Left ventricle myocardium inferior (tissue), 1 donor: ENCODE measurements around the gene RAP1GAP. TPM values are rescaled to one million over a fixed set of nuclear protein-coding genes. Genes with fewer than 3 reads are reported as not detected.

Experiments
- DNase-seq: peaks from one replicate; pipeline ENCODE4 v3.0.0-alpha.2; 2020
- H3K27ac ChIP-seq: fragments of 200-600 bp; replicated peaks from 2 replicates; pipeline ENCODE4 v1.8.0; 2021
- H3K27me3 ChIP-seq: fragments of 200-600 bp; 2 replicates; pipeline ENCODE4 v1.8.0; 2021; ENCODE audit warnings: low read depth
- H3K36me3 ChIP-seq: fragments of 200-600 bp; 2 replicates; pipeline ENCODE4 v1.8.0; 2021
- H3K4me1 ChIP-seq: fragments of 200-600 bp; 2 replicates; pipeline ENCODE4 v1.8.0; 2021
- H3K4me3 ChIP-seq: fragments of 200-600 bp; 2 replicates; pipeline ENCODE4 v1.8.0; 2021; ENCODE audit warnings: mild to moderate bottlenecking, moderate library complexity
- H3K9me3 ChIP-seq: fragments of 200-600 bp; replicated peaks from 2 replicates; pipeline ENCODE4 v1.8.0; 2021
- CTCF ChIP-seq: fragments of 200-600 bp; IDR thresholded peaks from 2 replicates; pipeline ENCODE4 v1.8.0; 2021; ENCODE audit warnings: antibody characterized with exemption, mild to moderate bottlenecking, borderline replicate concordance
- intact Hi-C: fragments of 100-400 bp; cut with micrococcal nuclease; formaldehyde crosslinking; loops from one replicate; pipeline ENCODE4 v1.11.0; 2022
- total RNA-seq: library from RNA; stranded (reverse); fragmentation: NEBNext Ultra II Directional; extraction: Animal tissue kit (Norgen Biotek cat#: 25700); gene quantifications from one replicate; pipeline ENCODE4 v1.2.1, GENCODE V29; 2021
- donor health status: DM: no; HTN: yes; CAD: no; lungs with severe emphysema.

RAP1GAP gene
- total RNA-seq, 1 donor from 2014 or later: 6.2 TPM

- Histone ChIP-seq H3K4me1 (peaks cover 49% of the 10 kb centered on the region), H3K36me3 (no peaks in the 10 kb centered on the region), H3K27me3 (peaks cover 76% of the 10 kb centered on the region), H3K27ac (no peak overlapping the region), H3K9me3 (no peaks in the 10 kb centered on the region), H3K4me3 (no peak overlapping the region)
- TF ChIP-seq CTCF: no peak
- intact Hi-C loops: no loop called here
- peak; percentile 19 for DNase-seq
Measured at GRCh38 chr1:21663248-21663950, 5.8 kb downstream of the RAP1GAP start.

- no peaks in the 10 kb centered on the region for H3K36me3 ChIP-seq
- H3K27me3 ChIP-seq: peaks cover 69% of the 10 kb centered on the region
- H3K4me3 ChIP-seq: no peak overlapping the region
- TF ChIP-seq CTCF: no peak
- no peaks in the 10 kb centered on the region for H3K9me3 ChIP-seq
- intact Hi-C loops: no loop called here
- no peak overlapping the region for H3K27ac ChIP-seq
- DNase-seq: no peak
- H3K4me1 ChIP-seq: peaks cover 41% of the 10 kb centered on the region
Measured at GRCh38 chr1:21662426-21663247, 6.5 kb downstream of the RAP1GAP start.

- Histone ChIP-seq H3K9me3 (no peaks in the 10 kb centered on the region), H3K27me3 (peaks cover 61% of the 10 kb centered on the region), H3K4me1 (peaks cover 34% of the 10 kb centered on the region), H3K27ac (no peak overlapping the region), H3K36me3 (no peaks in the 10 kb centered on the region), H3K4me3 (no peak overlapping the region)
- intact Hi-C loops: no loop called here
- no peak for TF ChIP-seq CTCF
- no peak for DNase-seq
Measured at GRCh38 chr1:21661886-21662285, 7.3 kb downstream of the RAP1GAP start.

- H3K4me3 ChIP-seq: no peak overlapping the region
- TF ChIP-seq CTCF: no peak
- no peaks in the 10 kb centered on the region for H3K9me3 ChIP-seq
- intact Hi-C loops: no loop called here
- H3K27ac ChIP-seq: no peak overlapping the region
- peaks cover 17% of the 10 kb centered on the region for H3K4me1 ChIP-seq
- peaks cover 42% of the 10 kb centered on the region for H3K27me3 ChIP-seq
- no peaks in the 10 kb centered on the region for H3K36me3 ChIP-seq
- DNase-seq: no peak
Measured at GRCh38 chr1:21659924-21660326, 9.2 kb downstream of the RAP1GAP start.

- intact Hi-C loops: no loop called here
- peaks cover 35% of the 10 kb centered on the region for H3K27me3 ChIP-seq
- peak overlapping the region; percentile 43 for H3K4me3 ChIP-seq
Measured at GRCh38 chr1:21659099-21659923, 9.8 kb downstream of the RAP1GAP start.

More at GRCh38 chr1:21659099-21659923, 9.8 kb downstream of the RAP1GAP start:
- no peaks in the 10 kb centered on the region for H3K36me3 ChIP-seq
- peak; percentile 70 for DNase-seq
- no peak overlapping the region for H3K27ac ChIP-seq
- H3K4me1 ChIP-seq: peaks cover 17% of the 10 kb centered on the region
- TF ChIP-seq CTCF: peak; percentile 95
- no peaks in the 10 kb centered on the region for H3K9me3 ChIP-seq
